SK-N-SH treated with all-trans-retinoic acid at 6 μM for 48 hours (cell line): ENCODE results near the gene GRIN3A.

ENCODE experiments used
- ATAC-seq: fragments of 200-7000 bp; cut with Tn5 transposase; 3 replicates; pipeline ENCODE4 v1.9.1; 2020; ENCODE audit warnings: mild to moderate bottlenecking, moderate library complexity
- ARNTL ChIP-seq: fragments of 450-650 bp; formaldehyde crosslinking; IDR thresholded peaks from 2 replicates; pipeline ENCODE4 v1.5.0; 2020; ENCODE audit warnings: low read depth, mild to moderate bottlenecking, moderate library complexity, borderline replicate concordance
- BACH2 ChIP-seq: fragments of 250-450 bp; sonication (Bioruptor Pico); IDR thresholded peaks from 2 replicates; pipeline ENCODE4 v1.9.0; 2021; ENCODE audit warnings: mild to moderate bottlenecking, borderline replicate concordance
- CSDC2 ChIP-seq: fragments of 250-450 bp; sonication (Bioruptor Pico); IDR thresholded peaks from 2 replicates; pipeline ENCODE4 v1.5.0; 2020; ENCODE audit warnings: mild to moderate bottlenecking, moderate library complexity
- GLIS3 ChIP-seq: fragments of 250-450 bp; sonication (Bioruptor Pico); IDR thresholded peaks from 2 replicates; pipeline ENCODE4 v1.5.0; 2020; ENCODE audit warnings: mild to moderate bottlenecking, moderate library complexity
- ISL1 ChIP-seq: fragments of 250-450 bp; sonication (Bioruptor Pico); IDR thresholded peaks from 2 replicates; pipeline ENCODE4 v2.1.2; 2022; ENCODE audit warnings: mild to moderate bottlenecking, moderate library complexity
- OSR1 ChIP-seq: fragments of 250-450 bp; sonication (Bioruptor Pico); IDR thresholded peaks from 2 replicates; pipeline ENCODE4 v1.8.0; 2022; ENCODE audit warnings: moderate library complexity, mild to moderate bottlenecking, inconsistent platforms
- RARB ChIP-seq: fragments of 250-450 bp; sonication (Bioruptor Pico); IDR thresholded peaks from 2 replicates; pipeline ENCODE4 v1.8.0; 2021; ENCODE audit warnings: mild to moderate bottlenecking, moderate library complexity
- SNAI2 ChIP-seq: fragments of 250-450 bp; sonication (Bioruptor Pico); IDR thresholded peaks from 2 replicates; pipeline ENCODE4 v1.5.0; 2020; ENCODE audit warnings: mild to moderate bottlenecking, moderate library complexity
- TCF4 ChIP-seq: fragments of 250-450 bp; sonication (Bioruptor Pico); IDR thresholded peaks from 2 replicates; pipeline ENCODE4 v1.8.0; 2021; ENCODE audit warnings: mild to moderate bottlenecking, moderate library complexity, borderline replicate concordance
- TOX ChIP-seq: fragments of 250-450 bp; sonication (Bioruptor Pico); IDR thresholded peaks from 2 replicates; pipeline ENCODE4 v1.8.0; 2021; ENCODE audit warnings: mild to moderate bottlenecking, moderate library complexity, borderline replicate concordance
- ZC3H10 ChIP-seq: fragments of 250-450 bp; sonication (Bioruptor Pico); IDR thresholded peaks from 2 replicates; pipeline ENCODE4 v1.5.1; 2021; ENCODE audit warnings: mild to moderate bottlenecking, moderate library complexity
- ZFP3 ChIP-seq: fragments of 250-450 bp; sonication (Bioruptor Pico); IDR thresholded peaks from 2 replicates; pipeline ENCODE4 v1.5.0; 2020; ENCODE audit warnings: mild to moderate bottlenecking, moderate library complexity
- ZNF565 ChIP-seq: fragments of 450-650 bp; formaldehyde crosslinking; conservative IDR thresholded peaks from 2 replicates; pipeline ENCODE4 v1.5.0; 2020; ENCODE audit warnings: low read depth, mild to moderate bottlenecking, moderate library complexity
- ZNF70 ChIP-seq: fragments of 450-650 bp; formaldehyde crosslinking; IDR thresholded peaks from 2 replicates; pipeline ENCODE4 v1.5.0; 2020; ENCODE audit warnings: mild to moderate bottlenecking, moderate library complexity
- ZNF8 ChIP-seq: fragments of 450-650 bp; formaldehyde crosslinking; IDR thresholded peaks from 2 replicates; pipeline ENCODE4 v1.5.0; 2020; ENCODE audit warnings: mild to moderate bottlenecking, moderate library complexity
- TF ChIP-seq, protein P1 (sequence below): fragments of 250-450 bp; sonication (Bioruptor Pico); IDR thresholded peaks from 2 replicates; pipeline ENCODE4 v1.8.0; 2021; ENCODE audit warnings: low read depth, mild to moderate bottlenecking, moderate library complexity, borderline replicate concordance
- TF ChIP-seq, protein P2 (sequence below): fragments of 250-450 bp; sonication (Bioruptor Pico); IDR thresholded peaks from 2 replicates; pipeline ENCODE4 v1.8.0; 2020; ENCODE audit warnings: mild to moderate bottlenecking, moderate library complexity, borderline replicate concordance
- TF ChIP-seq, protein P3 (sequence below): fragments of 250-450 bp; sonication (Bioruptor Pico); IDR thresholded peaks from 2 replicates; pipeline ENCODE4 v1.5.1; 2021; ENCODE audit warnings: mild to moderate bottlenecking, moderate library complexity
- TF ChIP-seq, protein P4 (sequence below): fragments of 250-450 bp; sonication (Bioruptor Pico); IDR thresholded peaks from 2 replicates; pipeline ENCODE4 v1.5.0; 2020; ENCODE audit warnings: mild to moderate bottlenecking, moderate library complexity
- TF ChIP-seq, protein P5 (sequence below): fragments of 250-450 bp; sonication (Bioruptor Pico); IDR thresholded peaks from 2 replicates; pipeline ENCODE4 v1.5.1; 2020; ENCODE audit warnings: low read depth, mild to moderate bottlenecking, moderate library complexity

The GRIN3A gene

DNA sequence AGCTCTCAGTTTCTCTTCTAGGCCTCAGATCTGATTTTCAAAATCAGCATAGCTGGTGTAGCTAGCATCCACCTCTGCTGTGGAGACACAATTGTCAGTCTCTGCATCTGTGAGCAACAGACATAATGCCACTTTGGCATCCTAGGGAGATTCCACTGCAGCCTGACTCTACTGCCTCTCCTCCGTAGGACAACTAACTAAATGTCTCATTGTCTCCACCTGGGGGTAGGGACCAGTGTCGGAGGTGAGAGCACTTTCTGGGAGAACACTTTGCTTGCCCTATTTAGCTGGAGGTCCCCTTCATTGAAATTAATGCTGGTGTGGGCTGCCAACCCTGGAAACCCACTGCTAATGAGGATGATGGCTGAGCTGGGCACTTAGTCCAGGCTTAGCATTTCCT lies 145.1 kb downstream of the GRIN3A start:
- TF ChIP-seq, protein P1, sequence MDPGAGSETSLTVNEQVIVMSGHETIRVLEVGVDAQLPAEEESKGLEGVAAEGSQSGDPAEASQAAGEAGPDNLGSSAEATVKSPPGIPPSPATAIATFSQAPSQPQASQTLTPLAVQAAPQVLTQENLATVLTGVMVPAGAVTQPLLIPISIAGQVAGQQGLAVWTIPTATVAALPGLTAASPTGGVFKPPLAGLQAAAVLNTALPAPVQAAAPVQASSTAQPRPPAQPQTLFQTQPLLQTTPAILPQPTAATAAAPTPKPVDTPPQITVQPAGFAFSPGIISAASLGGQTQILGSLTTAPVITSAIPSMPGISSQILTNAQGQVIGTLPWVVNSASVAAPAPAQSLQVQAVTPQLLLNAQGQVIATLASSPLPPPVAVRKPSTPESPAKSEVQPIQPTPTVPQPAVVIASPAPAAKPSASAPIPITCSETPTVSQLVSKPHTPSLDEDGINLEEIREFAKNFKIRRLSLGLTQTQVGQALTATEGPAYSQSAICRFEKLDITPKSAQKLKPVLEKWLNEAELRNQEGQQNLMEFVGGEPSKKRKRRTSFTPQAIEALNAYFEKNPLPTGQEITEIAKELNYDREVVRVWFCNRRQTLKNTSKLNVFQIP (CRISPR knock-in tag): no peak
- TF ChIP-seq ZNF8 (CRISPR knock-in tag) (no peak), ZC3H10 (CRISPR knock-in tag) (no peak), BACH2 (no peak), ARNTL (CRISPR knock-in tag) (no peak), GLIS3 (CRISPR knock-in tag) (no peak), OSR1 (CRISPR knock-in tag) (no peak), ISL1 (CRISPR knock-in tag) (no peak), ZFP3 (no peak), SNAI2 (no peak), RARB (CRISPR knock-in tag) (no peak)
- TF ChIP-seq, protein P2, sequence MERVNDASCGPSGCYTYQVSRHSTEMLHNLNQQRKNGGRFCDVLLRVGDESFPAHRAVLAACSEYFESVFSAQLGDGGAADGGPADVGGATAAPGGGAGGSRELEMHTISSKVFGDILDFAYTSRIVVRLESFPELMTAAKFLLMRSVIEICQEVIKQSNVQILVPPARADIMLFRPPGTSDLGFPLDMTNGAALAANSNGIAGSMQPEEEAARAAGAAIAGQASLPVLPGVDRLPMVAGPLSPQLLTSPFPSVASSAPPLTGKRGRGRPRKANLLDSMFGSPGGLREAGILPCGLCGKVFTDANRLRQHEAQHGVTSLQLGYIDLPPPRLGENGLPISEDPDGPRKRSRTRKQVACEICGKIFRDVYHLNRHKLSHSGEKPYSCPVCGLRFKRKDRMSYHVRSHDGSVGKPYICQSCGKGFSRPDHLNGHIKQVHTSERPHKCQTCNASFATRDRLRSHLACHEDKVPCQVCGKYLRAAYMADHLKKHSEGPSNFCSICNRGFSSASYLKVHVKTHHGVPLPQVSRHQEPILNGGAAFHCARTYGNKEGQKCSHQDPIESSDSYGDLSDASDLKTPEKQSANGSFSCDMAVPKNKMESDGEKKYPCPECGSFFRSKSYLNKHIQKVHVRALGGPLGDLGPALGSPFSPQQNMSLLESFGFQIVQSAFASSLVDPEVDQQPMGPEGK (CRISPR knock-in tag): no peak
- TF ChIP-seq, protein P3, sequence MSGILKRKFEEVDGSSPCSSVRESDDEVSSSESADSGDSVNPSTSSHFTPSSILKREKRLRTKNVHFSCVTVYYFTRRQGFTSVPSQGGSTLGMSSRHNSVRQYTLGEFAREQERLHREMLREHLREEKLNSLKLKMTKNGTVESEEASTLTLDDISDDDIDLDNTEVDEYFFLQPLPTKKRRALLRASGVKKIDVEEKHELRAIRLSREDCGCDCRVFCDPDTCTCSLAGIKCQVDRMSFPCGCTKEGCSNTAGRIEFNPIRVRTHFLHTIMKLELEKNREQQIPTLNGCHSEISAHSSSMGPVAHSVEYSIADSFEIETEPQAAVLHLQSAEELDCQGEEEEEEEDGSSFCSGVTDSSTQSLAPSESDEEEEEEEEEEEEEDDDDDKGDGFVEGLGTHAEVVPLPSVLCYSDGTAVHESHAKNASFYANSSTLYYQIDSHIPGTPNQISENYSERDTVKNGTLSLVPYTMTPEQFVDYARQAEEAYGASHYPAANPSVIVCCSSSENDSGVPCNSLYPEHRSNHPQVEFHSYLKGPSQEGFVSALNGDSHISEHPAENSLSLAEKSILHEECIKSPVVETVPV: no peak
- no peak for ATAC-seq

DNA sequence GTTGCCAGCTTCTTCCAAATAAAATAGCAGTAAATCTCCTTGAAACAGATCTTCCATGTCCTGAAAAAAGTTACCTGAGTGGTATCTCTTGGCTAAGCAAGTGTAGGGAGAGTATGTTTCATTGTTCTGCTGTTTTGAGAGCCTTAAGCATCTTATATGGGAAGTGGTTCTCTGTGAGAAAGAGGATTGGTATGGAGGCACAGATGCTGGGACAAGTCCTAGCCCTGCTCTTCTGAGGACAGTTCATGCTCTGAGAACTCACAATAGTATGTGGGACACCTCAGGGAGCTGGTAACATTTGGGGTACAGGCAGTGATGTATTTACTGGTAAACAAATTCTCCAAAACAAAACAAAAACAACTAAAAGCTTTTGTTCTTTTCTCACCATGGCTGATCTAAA lies 145.7 kb downstream of the GRIN3A start:
- no peak for TF ChIP-seq ZNF70 (CRISPR knock-in tag)
- TF ChIP-seq, protein P1 (CRISPR knock-in tag): no peak
- TF ChIP-seq TOX (CRISPR knock-in tag): no peak
- TF ChIP-seq TCF4 (CRISPR knock-in tag): no peak
- TF ChIP-seq ZFP3: no peak
- TF ChIP-seq OSR1 (CRISPR knock-in tag): no peak
- TF ChIP-seq GLIS3 (CRISPR knock-in tag): no peak
- no peak for TF ChIP-seq CSDC2 (CRISPR knock-in tag)
- no peak for TF ChIP-seq ZNF565 (CRISPR knock-in tag)
- TF ChIP-seq, protein P4, sequence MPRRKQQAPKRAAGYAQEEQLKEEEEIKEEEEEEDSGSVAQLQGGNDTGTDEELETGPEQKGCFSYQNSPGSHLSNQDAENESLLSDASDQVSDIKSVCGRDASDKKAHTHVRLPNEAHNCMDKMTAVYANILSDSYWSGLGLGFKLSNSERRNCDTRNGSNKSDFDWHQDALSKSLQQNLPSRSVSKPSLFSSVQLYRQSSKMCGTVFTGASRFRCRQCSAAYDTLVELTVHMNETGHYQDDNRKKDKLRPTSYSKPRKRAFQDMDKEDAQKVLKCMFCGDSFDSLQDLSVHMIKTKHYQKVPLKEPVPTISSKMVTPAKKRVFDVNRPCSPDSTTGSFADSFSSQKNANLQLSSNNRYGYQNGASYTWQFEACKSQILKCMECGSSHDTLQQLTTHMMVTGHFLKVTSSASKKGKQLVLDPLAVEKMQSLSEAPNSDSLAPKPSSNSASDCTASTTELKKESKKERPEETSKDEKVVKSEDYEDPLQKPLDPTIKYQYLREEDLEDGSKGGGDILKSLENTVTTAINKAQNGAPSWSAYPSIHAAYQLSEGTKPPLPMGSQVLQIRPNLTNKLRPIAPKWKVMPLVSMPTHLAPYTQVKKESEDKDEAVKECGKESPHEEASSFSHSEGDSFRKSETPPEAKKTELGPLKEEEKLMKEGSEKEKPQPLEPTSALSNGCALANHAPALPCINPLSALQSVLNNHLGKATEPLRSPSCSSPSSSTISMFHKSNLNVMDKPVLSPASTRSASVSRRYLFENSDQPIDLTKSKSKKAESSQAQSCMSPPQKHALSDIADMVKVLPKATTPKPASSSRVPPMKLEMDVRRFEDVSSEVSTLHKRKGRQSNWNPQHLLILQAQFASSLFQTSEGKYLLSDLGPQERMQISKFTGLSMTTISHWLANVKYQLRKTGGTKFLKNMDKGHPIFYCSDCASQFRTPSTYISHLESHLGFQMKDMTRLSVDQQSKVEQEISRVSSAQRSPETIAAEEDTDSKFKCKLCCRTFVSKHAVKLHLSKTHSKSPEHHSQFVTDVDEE: no peak
- no peak for TF ChIP-seq BACH2
- no peak for TF ChIP-seq ARNTL (CRISPR knock-in tag)
- TF ChIP-seq ZC3H10 (CRISPR knock-in tag): no peak
- TF ChIP-seq, protein P5, sequence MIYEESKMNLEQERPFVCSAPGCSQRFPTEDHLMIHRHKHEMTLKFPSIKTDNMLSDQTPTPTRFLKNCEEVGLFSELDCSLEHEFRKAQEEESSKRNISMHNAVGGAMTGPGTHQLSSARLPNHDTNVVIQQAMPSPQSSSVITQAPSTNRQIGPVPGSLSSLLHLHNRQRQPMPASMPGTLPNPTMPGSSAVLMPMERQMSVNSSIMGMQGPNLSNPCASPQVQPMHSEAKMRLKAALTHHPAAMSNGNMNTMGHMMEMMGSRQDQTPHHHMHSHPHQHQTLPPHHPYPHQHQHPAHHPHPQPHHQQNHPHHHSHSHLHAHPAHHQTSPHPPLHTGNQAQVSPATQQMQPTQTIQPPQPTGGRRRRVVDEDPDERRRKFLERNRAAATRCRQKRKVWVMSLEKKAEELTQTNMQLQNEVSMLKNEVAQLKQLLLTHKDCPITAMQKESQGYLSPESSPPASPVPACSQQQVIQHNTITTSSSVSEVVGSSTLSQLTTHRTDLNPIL (CRISPR knock-in tag): no peak
- TF ChIP-seq, protein P2 (CRISPR knock-in tag): no peak
- TF ChIP-seq RARB (CRISPR knock-in tag): no peak
- TF ChIP-seq ISL1 (CRISPR knock-in tag): no peak
- ATAC-seq: no peak
